CD8-positive, alpha-beta memory T cell (primary cell): ENCODE measurements around the gene KCNG4. TPM values are rescaled to one million over a fixed set of nuclear protein-coding genes. Genes with fewer than 3 reads are reported as not detected.

Experiments
- CTCF ChIA-PET: fragments of 350-600 bp; sonication (Branson Sonifier 250); formaldehyde crosslinking; loops from one replicate; lab custom pipeline; 2021; ENCODE audit warnings: antibody characterized with exemption; lab: Charles Lee
- POLR2A ChIA-PET: fragments of 350-600 bp; sonication (Branson Sonifier 250); formaldehyde crosslinking; loops from one replicate; lab custom pipeline; 2021; ENCODE audit warnings: antibody characterized with exemption; lab: Charles Lee
- DNase-seq, 5 donors: peaks; one replicate each; pipeline versions ENCODE4 v3.0.0 to v3.0.0-alpha.2; 2020 to 2022; ENCODE audit warnings: mixed read lengths in 1 of 5
- H3K27ac ChIP-seq: one replicate; pipeline ENCODE4 v1.7.0; 2013; ENCODE audit warnings: low read depth, mild to moderate bottlenecking, low read length, moderate library complexity
- H3K27me3 ChIP-seq: 2 replicates; pipeline ENCODE4 v1.7.0; 2013; ENCODE audit warnings: low read length, mild to moderate bottlenecking; ENCODE audit not compliant: insufficient read depth, poor library complexity, severe bottlenecking
- H3K36me3 ChIP-seq: 2 replicates; pipeline ENCODE4 v1.7.0; 2013; ENCODE audit warnings: mild to moderate bottlenecking, low read length, moderate library complexity; ENCODE audit not compliant: insufficient read depth
- H3K4me1 ChIP-seq: 2 replicates; pipeline ENCODE4 v1.7.0; 2013; ENCODE audit warnings: mild to moderate bottlenecking, low read length, moderate library complexity; ENCODE audit not compliant: insufficient read depth
- H3K4me3 ChIP-seq: 2 replicates; pipeline ENCODE4 v1.7.0; 2013; ENCODE audit warnings: mild to moderate bottlenecking, low read length
- H3K9me3 ChIP-seq: 2 replicates; pipeline ENCODE4 v1.7.0; 2013; ENCODE audit warnings: mild to moderate bottlenecking, low read length
- H3K27ac Mint-ChIP-seq, 8 donors: one replicate each; pipeline ENCODE4 v1.8.0; 2020 to 2021; ENCODE audit warnings: mixed read lengths in 8 of 8, mild to moderate bottlenecking in 6 of 8, inconsistent platforms in 3 of 8, moderate library complexity in 3 of 8
- H3K27me3 Mint-ChIP-seq, 2 donors: one replicate each; pipeline ENCODE4 v1.8.0; 2020 to 2021; ENCODE audit warnings: mixed read lengths in 2 of 2, mild to moderate bottlenecking in 1 of 2, moderate library complexity in 1 of 2
- H3K36me3 Mint-ChIP-seq, 3 donors: one replicate each; pipeline ENCODE4 v1.8.0; 2020 to 2021; ENCODE audit warnings: mixed read lengths in 3 of 3, inconsistent platforms in 1 of 3, mild to moderate bottlenecking in 1 of 3
- H3K4me1 Mint-ChIP-seq, 3 donors: one replicate each; pipeline ENCODE4 v1.8.0; 2020 to 2021; ENCODE audit warnings: mixed read lengths in 3 of 3, inconsistent platforms in 1 of 3, mild to moderate bottlenecking in 1 of 3
- H3K4me3 Mint-ChIP-seq, 7 donors: one replicate each; pipeline ENCODE4 v1.8.0; 2020 to 2021; ENCODE audit warnings: mixed read lengths in 7 of 7, mild to moderate bottlenecking in 6 of 7, moderate library complexity in 4 of 7, inconsistent platforms in 2 of 7
- H3K9me3 Mint-ChIP-seq, 5 donors: one replicate each; pipeline ENCODE4 v1.8.0; 2020 to 2022; ENCODE audit warnings: mixed read lengths in 5 of 5, mild to moderate bottlenecking in 3 of 5, moderate library complexity in 2 of 5, inconsistent platforms in 1 of 5
- polyA plus RNA-seq: library from polyadenylated mRNA; unstranded; fragments of 300-500 nt; fragmentation: Illumina TruSeq; gene quantifications from one replicate; pipeline ENCODE4 v1.2.3, GENCODE V29; 2021
- total RNA-seq, 2 experiments: library from RNA; stranded (reverse); gene quantifications; one replicate each; pipeline ENCODE4 v1.2.3, GENCODE V29; 2021

KCNG4 gene
- total and polyA plus RNA-seq, 3 experiments from 2014 or later, result not detected

DNA sequence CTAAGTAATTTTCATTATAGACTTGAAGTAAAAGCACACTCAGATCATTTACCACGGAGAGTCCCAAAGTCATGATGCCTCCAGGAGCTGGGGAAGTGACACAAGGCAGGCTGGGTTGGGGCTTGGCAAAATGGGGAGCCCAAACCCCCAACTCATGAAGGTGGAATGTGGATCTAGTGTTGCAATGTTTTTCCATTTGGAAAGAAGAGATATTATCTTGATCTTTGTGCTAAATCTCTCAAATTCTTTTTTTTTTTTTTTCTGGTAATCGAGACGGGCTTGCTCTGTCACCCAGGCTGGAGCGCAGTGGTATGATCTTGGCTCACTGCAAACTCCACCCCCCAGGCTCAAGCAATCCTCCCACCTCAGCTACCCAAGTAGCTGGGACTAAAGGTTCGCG, 7.5 kb upstream of the KCNG4 start:
- Histone ChIP-seq H3K27me3 (no peaks in the 10 kb centered on the region), H3K4me3 (no peak overlapping the region), H3K9me3 (no peaks in the 10 kb centered on the region), H3K4me1 (no peaks in the 10 kb centered on the region), H3K27ac (no peak overlapping the region), H3K36me3 (no peaks in the 10 kb centered on the region)
- POLR2A ChIA-PET, result no interaction called here
- peaks cover 14 to 47% of the 10 kb centered on the region in 2 donors for H3K27me3 Mint-ChIP-seq
- H3K36me3 Mint-ChIP-seq, result peaks cover 0 to 2% (median 0%) of the 10 kb centered on the region in 3 donors
- CTCF ChIA-PET, result no interaction called here
- H3K4me3 Mint-ChIP-seq, result no peak overlapping the region
- H3K9me3 Mint-ChIP-seq, result peaks cover 0 to 3% (median 0%) of the 10 kb centered on the region in 5 donors
- H3K27ac Mint-ChIP-seq, result no peak overlapping the region
- DNase-seq, result no peak
- no peaks in the 10 kb centered on the region for H3K4me1 Mint-ChIP-seq

DNA sequence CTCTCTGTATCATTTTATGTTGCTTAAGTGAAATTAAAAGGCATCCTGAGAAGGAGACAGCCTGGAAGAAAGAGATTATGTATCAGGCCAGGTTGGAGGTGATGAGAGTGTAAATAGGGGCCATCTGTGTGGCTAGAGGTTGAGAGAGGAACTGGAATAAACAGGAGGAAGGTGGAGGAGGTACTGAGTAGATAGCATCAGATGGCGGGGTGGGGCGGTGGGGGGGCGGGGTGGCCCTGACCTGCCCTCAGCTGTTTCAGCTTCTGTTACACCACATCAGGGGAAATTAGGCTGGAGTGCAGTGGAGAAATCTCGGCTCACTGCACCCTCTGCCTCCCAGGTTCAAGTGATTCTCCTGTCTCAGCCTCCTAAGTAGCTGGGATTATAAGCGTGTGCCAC, 6.9 kb upstream of the KCNG4 start:
- CTCF ChIA-PET, result no interaction called here
- peaks cover 0 to 3% (median 0%) of the 10 kb centered on the region in 5 donors for H3K9me3 Mint-ChIP-seq

DNA sequence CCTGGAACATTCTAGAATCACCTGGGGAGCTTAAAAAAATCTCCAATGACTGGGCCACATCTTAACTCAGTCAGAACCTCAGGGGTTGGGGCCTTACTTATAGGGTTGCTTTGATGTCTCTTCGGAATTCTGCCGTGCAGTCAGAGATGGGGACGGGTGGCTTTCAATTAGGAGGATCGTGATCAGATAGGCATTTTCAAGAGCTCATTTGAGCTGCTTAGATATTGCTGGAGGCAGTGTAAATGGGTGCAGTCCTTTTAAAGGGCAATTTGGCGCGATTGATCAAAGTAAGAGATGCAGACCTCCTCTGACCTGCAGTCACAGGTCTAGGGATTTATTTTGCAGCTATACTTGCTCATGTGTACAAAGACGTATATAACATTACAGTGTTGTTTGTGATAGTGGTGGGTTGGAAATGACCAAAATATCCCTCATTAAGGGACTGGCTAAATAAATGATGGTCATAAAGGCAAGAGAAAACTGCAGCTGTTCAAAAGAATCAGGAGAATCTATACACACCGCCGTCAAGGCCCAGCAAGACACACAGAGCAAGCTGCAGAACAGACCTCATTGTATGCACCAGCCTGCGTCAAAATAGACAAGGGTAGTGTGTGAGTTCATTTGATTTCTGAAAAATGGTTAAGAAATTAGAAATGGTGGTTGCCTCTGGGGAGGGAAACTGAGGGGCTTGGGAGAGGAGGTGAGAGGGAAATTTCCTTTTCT, 6.3 kb upstream of the KCNG4 start:
- Histone ChIP-seq H3K27ac (no peak overlapping the region), H3K27me3 (no peaks in the 10 kb centered on the region), H3K4me1 (no peaks in the 10 kb centered on the region), H3K9me3 (no peaks in the 10 kb centered on the region), H3K36me3 (no peaks in the 10 kb centered on the region), H3K4me3 (no peak overlapping the region)
- Mint-ChIP-seq H3K9me3 (peaks cover 0 to 3% (median 0%) of the 10 kb centered on the region in 5 donors), H3K4me3 (no peak overlapping the region), H3K27me3 (peaks cover 9 to 46% of the 10 kb centered on the region in 2 donors), H3K27ac (no peak overlapping the region), H3K36me3 (no peaks in the 10 kb centered on the region), H3K4me1 (no peaks in the 10 kb centered on the region)
- ChIA-PET POLR2A (no interaction called here), CTCF (no interaction called here)
- no peak for DNase-seq

More for the DNA sequence above, 6.9 kb upstream of the KCNG4 start:
- Mint-ChIP-seq H3K4me1 (no peaks in the 10 kb centered on the region), H3K27me3 (peaks cover 11 to 46% of the 10 kb centered on the region in 2 donors), H3K36me3 (peaks cover 0 to 2% (median 0%) of the 10 kb centered on the region in 3 donors), H3K4me3 (no peak overlapping the region), H3K27ac (no peak overlapping the region)
- no peak for DNase-seq
- no peaks in the 10 kb centered on the region for H3K9me3 ChIP-seq
- POLR2A ChIA-PET, result no interaction called here
- H3K4me3 ChIP-seq, result no peak overlapping the region
- no peaks in the 10 kb centered on the region for H3K4me1 ChIP-seq
- H3K36me3 ChIP-seq, result no peaks in the 10 kb centered on the region
- H3K27ac ChIP-seq, result no peak overlapping the region
- no peaks in the 10 kb centered on the region for H3K27me3 ChIP-seq

DNA sequence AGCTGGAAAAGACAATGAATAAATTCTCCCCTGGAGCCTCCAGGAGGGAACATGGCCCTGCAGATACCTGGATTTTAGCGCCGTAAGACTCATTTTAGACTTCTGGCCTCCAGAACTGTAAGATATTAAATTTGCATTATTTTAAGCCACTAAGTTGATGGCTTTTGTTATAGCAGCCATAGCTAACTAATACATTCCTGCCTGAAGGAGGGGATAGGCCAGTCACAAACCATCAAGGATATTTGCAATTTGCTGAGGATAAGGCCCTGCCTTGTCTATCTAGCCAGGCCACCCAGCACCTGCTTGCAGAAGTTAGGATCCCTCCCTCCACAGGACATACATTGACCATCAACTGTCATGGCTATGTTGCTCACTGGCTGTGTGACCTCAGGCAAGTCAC, 4.9 kb upstream of the KCNG4 start:
- no peak for DNase-seq
- Mint-ChIP-seq H3K27ac (no peak overlapping the region), H3K9me3 (peaks cover 0 to 3% (median 0%) of the 10 kb centered on the region in 5 donors), H3K36me3 (no peaks in the 10 kb centered on the region), H3K27me3 (peaks cover 13 to 47% of the 10 kb centered on the region in 2 donors), H3K4me1 (no peaks in the 10 kb centered on the region), H3K4me3 (no peak overlapping the region)
- H3K9me3 ChIP-seq, result no peaks in the 10 kb centered on the region
- H3K36me3 ChIP-seq, result no peaks in the 10 kb centered on the region
- H3K4me3 ChIP-seq, result no peak overlapping the region
- no peaks in the 10 kb centered on the region for H3K4me1 ChIP-seq
- no peak overlapping the region for H3K27ac ChIP-seq
- CTCF ChIA-PET, result no interaction called here
- peaks cover 6% of the 10 kb centered on the region for H3K27me3 ChIP-seq
- POLR2A ChIA-PET, result no interaction called here

DNA sequence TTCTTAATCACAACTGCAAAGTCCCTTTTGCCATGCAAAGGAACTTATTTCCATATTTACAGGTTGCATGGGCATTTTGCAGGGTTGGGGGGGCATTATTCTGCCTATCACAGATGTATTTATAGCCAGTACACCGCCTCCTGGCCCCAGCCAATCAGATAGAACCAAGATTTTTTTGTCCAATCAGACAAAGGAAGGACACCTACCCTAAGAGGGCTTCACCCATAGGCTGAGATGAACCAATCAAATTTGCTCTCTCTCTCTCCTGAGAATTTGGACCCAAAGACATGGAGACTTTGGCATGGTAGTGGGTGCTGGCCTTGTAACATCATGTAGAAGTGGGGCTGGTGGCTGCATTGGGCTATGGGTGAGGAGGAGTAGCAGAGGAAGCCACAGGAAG, 3.9 kb upstream of the KCNG4 start:
- ChIA-PET CTCF (no interaction called here), POLR2A (no interaction called here)
- H3K27ac Mint-ChIP-seq, result no peak overlapping the region
- Histone ChIP-seq H3K4me1 (no peaks in the 10 kb centered on the region), H3K27me3 (peaks cover 6% of the 10 kb centered on the region), H3K4me3 (no peak overlapping the region), H3K27ac (no peak overlapping the region), H3K9me3 (no peaks in the 10 kb centered on the region), H3K36me3 (no peaks in the 10 kb centered on the region)
- no peak for DNase-seq
- H3K4me3 Mint-ChIP-seq, result no peak overlapping the region
- no peaks in the 10 kb centered on the region for H3K4me1 Mint-ChIP-seq
- H3K36me3 Mint-ChIP-seq, result no peaks in the 10 kb centered on the region
- H3K9me3 Mint-ChIP-seq, result peaks cover 0 to 3% (median 0%) of the 10 kb centered on the region in 5 donors
- peaks cover 12 to 47% of the 10 kb centered on the region in 2 donors for H3K27me3 Mint-ChIP-seq

DNA sequence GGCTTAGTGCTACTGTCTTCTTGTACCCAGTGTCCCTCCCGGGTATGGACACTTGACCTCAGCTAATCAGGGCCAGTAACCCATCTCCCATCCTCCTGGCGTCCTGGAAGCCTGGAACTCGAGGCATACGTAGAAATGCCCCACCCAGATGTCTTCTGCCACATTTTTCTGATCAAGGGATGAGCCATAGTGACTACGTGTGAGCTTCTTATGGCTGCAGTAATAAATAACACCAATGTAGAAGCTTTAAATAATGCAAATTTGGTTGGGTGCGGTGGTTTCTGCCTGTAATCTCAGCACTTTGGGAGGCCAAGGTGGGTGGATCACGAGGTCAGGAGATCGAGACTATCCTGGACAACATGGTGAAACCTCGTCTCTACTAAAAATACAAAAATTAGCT, 3.0 kb upstream of the KCNG4 start:
- DNase-seq, result no peak
- Mint-ChIP-seq H3K4me1 (no peaks in the 10 kb centered on the region), H3K36me3 (no peaks in the 10 kb centered on the region), H3K4me3 (no peak overlapping the region), H3K27ac (no peak overlapping the region), H3K9me3 (peaks cover 0 to 3% (median 0%) of the 10 kb centered on the region in 5 donors), H3K27me3 (peaks cover 12 to 50% of the 10 kb centered on the region in 2 donors)
- Histone ChIP-seq H3K27me3 (peaks cover 6% of the 10 kb centered on the region), H3K4me3 (no peak overlapping the region), H3K36me3 (no peaks in the 10 kb centered on the region), H3K9me3 (no peaks in the 10 kb centered on the region), H3K27ac (no peak overlapping the region), H3K4me1 (no peaks in the 10 kb centered on the region)
- ChIA-PET POLR2A (no interaction called here), CTCF (no interaction called here)

DNA sequence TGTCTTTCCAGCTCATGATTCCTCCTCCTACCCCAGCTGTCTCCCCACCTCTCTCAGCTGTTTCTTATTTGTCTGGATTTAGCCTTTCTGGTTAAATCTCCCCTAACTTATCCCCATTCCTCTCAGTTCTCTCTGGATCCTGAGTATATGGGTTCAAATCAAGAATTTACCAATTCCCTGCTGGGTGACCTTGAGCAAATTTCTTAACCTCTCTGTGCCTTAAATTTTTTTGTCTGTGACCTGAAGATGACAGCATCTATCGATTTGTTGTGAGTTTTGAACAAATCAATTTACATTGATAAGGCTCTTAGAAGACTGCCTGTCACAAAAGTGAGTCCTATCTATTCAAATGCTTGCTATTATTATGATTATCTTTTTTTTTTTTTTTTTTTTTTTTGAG, 2.0 kb upstream of the KCNG4 start:
- CTCF ChIA-PET, result interaction anchor here (0.7 kb wide), 1 partner anchor 671 kb away, joined by 4 read pairs; no protein-coding TSS in a partner anchor
- H3K36me3 Mint-ChIP-seq, result no peaks in the 10 kb centered on the region
- peaks cover 12 to 57% of the 10 kb centered on the region in 2 donors for H3K27me3 Mint-ChIP-seq
- H3K4me1 ChIP-seq, result no peaks in the 10 kb centered on the region
- POLR2A ChIA-PET, result no interaction called here
- H3K4me3 Mint-ChIP-seq, result no peak overlapping the region
- H3K4me1 Mint-ChIP-seq, result no peaks in the 10 kb centered on the region
- no peak overlapping the region for H3K27ac ChIP-seq
- no peak overlapping the region for H3K4me3 ChIP-seq
- H3K27me3 ChIP-seq, result peaks cover 6% of the 10 kb centered on the region
- DNase-seq, result no peak
- H3K9me3 ChIP-seq, result no peaks in the 10 kb centered on the region
- H3K27ac Mint-ChIP-seq, result peak overlapping the region in 1 of 8 donors; percentile 22
- H3K9me3 Mint-ChIP-seq, result peaks cover 0 to 3% (median 0%) of the 10 kb centered on the region in 5 donors
- no peaks in the 10 kb centered on the region for H3K36me3 ChIP-seq

DNA sequence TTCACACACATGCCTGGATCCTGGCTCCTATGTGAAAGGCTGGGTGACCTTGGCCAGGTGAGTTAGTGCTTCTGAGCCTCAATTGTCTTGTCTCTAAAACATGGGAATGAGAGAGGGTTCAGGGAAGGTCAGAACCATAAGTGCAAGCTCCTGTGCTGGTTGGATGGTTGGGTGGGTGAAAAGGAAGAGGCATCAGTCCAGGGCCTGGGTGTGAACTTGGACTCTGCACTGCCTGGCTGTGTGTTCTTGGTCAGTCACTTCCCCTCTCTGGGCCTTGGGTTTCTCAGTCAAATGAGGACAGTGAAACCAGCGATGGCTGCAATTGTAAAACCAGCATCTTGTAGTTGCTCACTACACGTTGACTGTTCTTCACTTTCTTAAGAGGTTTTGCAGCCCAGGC, 643 bp upstream of the KCNG4 start:
- CTCF ChIA-PET, result no interaction called here
- Mint-ChIP-seq H3K36me3 (no peaks in the 10 kb centered on the region), H3K9me3 (peaks cover 0 to 3% (median 0%) of the 10 kb centered on the region in 5 donors), H3K4me1 (no peaks in the 10 kb centered on the region), H3K4me3 (no peak overlapping the region), H3K27me3 (peaks cover 12 to 53% of the 10 kb centered on the region in 2 donors), H3K27ac (no peak overlapping the region)
- no peaks in the 10 kb centered on the region for H3K4me1 ChIP-seq
- H3K27me3 ChIP-seq, result peaks cover 6% of the 10 kb centered on the region
- H3K9me3 ChIP-seq, result no peaks in the 10 kb centered on the region
- no peak overlapping the region for H3K27ac ChIP-seq
- H3K4me3 ChIP-seq, result no peak overlapping the region
- no peak for DNase-seq
- H3K36me3 ChIP-seq, result no peaks in the 10 kb centered on the region
- POLR2A ChIA-PET, result no interaction called here
